22Rv1 (cell line): ENCODE measurements around the gene CACNA1C.

Experiments
- ZFX ChIP-seq: fragments of 450-650 bp; IDR thresholded peaks from 2 replicates; pipeline ENCODE4 v1.6.1; 2017; ENCODE audit warnings: antibody characterized with exemption, borderline replicate concordance
- TF ChIP-seq, protein P1 (sequence below): fragments of 450-650 bp; IDR thresholded peaks from 2 replicates; pipeline ENCODE4 v1.5.1; 2017; ENCODE audit warnings: mild to moderate bottlenecking

DNA sequence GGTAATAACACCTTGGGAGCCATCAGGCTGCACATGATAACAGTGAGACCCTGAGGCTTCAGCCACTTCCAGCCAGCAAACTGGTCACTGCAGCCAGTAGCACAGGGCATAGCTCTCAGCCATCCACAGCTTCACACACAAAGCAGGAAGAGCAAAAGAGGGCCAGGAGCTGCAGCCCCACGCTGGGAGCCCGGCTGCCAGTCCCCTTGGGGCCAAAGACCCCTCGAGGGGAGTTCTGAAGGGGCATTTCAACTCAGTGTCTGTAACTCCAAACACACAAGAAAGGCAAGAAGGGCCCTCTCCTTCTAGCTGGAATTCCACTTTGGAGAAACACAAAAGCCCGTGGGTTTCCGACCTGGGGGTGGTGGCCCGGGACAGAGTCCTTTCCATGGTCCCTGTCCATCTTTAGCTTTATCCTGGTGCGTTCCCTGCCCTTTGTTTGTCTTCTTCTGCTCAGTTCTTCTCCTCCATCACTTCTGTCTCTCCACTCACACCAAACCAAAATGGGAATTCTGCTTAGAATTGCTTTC, 590.2 kb downstream of the CACNA1C start:
- TF ChIP-seq, protein P1, sequence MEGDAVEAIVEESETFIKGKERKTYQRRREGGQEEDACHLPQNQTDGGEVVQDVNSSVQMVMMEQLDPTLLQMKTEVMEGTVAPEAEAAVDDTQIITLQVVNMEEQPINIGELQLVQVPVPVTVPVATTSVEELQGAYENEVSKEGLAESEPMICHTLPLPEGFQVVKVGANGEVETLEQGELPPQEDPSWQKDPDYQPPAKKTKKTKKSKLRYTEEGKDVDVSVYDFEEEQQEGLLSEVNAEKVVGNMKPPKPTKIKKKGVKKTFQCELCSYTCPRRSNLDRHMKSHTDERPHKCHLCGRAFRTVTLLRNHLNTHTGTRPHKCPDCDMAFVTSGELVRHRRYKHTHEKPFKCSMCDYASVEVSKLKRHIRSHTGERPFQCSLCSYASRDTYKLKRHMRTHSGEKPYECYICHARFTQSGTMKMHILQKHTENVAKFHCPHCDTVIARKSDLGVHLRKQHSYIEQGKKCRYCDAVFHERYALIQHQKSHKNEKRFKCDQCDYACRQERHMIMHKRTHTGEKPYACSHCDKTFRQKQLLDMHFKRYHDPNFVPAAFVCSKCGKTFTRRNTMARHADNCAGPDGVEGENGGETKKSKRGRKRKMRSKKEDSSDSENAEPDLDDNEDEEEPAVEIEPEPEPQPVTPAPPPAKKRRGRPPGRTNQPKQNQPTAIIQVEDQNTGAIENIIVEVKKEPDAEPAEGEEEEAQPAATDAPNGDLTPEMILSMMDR: no peak
- TF ChIP-seq ZFX: no peak
